WTC11 (cell line): ENCODE results near the gene ABI2. TPM values are rescaled to one million over a fixed set of nuclear protein-coding genes. Genes with fewer than 3 reads are reported as not detected.

Experiments
- ATAC-seq: fragments of 200-7000 bp; cut with Tn5 transposase; 2 replicates; pipeline ENCODE4 v1.10.0; 2021; ENCODE audit warnings: mild to moderate bottlenecking, moderate library complexity
- CTCF ChIA-PET: fragments of 300-600 bp; sonication (Branson Sonifier 250); formaldehyde crosslinking; loops from one replicate; lab custom pipeline; 2021; ENCODE audit warnings: antibody characterized with exemption; lab: Charles Lee
- POLR2A ChIA-PET: fragments of 350-600 bp; sonication (Branson Sonifier 250); formaldehyde crosslinking; loops from one replicate; lab custom pipeline; 2021; ENCODE audit warnings: antibody characterized with exemption; lab: Charles Lee
- DNase-seq: peaks from one replicate; pipeline ENCODE4 v3.0.0; 2021; ENCODE audit warnings: low spot score
- H3K27ac Mint-ChIP-seq: 2 replicates; pipeline ENCODE4 v1.8.0; 2021; ENCODE audit warnings: mixed read lengths
- H3K27me3 Mint-ChIP-seq: 2 replicates; pipeline ENCODE4 v1.8.0; 2021; ENCODE audit warnings: low read depth, mild to moderate bottlenecking, moderate library complexity, mixed read lengths
- H3K36me3 Mint-ChIP-seq: 2 replicates; pipeline ENCODE4 v1.8.0; 2021; ENCODE audit warnings: mixed read lengths
- H3K4me1 Mint-ChIP-seq: 2 replicates; pipeline ENCODE4 v1.8.0; 2022; ENCODE audit warnings: mixed read lengths
- H3K4me3 Mint-ChIP-seq: 2 replicates; pipeline ENCODE4 v1.8.0; 2021; ENCODE audit warnings: mild to moderate bottlenecking, moderate library complexity, mixed read lengths
- H3K9me3 Mint-ChIP-seq: 2 replicates; pipeline ENCODE4 v1.8.0; 2021; ENCODE audit warnings: mixed read lengths
- AFF4 ChIP-seq: sonication (generic); formaldehyde crosslinking; IDR thresholded peaks from 2 replicates; pipeline ENCODE4 v1.8.1; 2023; ENCODE audit warnings: mild to moderate bottlenecking, missing genetic modification reagents, borderline replicate concordance
- ATF3 ChIP-seq: sonication (generic); formaldehyde crosslinking; conservative IDR thresholded peaks from 2 replicates; pipeline ENCODE4 v1.8.1; 2022; ENCODE audit warnings: mild to moderate bottlenecking, missing genetic modification reagents
- ATF6 ChIP-seq: sonication (generic); formaldehyde crosslinking; IDR thresholded peaks from 2 replicates; pipeline ENCODE4 v1.8.1; 2023; ENCODE audit warnings: mild to moderate bottlenecking, missing genetic modification reagents
- E2F1 ChIP-seq: sonication (generic); formaldehyde crosslinking; IDR thresholded peaks from 2 replicates; pipeline ENCODE4 v1.8.0; 2022; ENCODE audit warnings: mild to moderate bottlenecking, missing genetic modification reagents
- FOXK1 ChIP-seq: sonication (generic); formaldehyde crosslinking; IDR thresholded peaks from 2 replicates; pipeline ENCODE4 v1.8.0; 2022; ENCODE audit warnings: mild to moderate bottlenecking, moderate library complexity, missing genetic modification reagents
- IRF1 ChIP-seq: sonication (generic); formaldehyde crosslinking; IDR thresholded peaks from 2 replicates; pipeline ENCODE4 v1.8.0; 2023; ENCODE audit warnings: missing genetic modification reagents
- NFATC4 ChIP-seq: fragments of 250-450 bp; sonication (Bioruptor Pico); IDR thresholded peaks from 2 replicates; pipeline ENCODE4 v1.9.0; 2021; ENCODE audit warnings: mild to moderate bottlenecking
- NFE2L1 ChIP-seq: sonication (generic); formaldehyde crosslinking; IDR thresholded peaks from 2 replicates; pipeline ENCODE4 v1.8.1; 2023; ENCODE audit warnings: missing genetic modification reagents
- NFYB ChIP-seq: sonication (generic); formaldehyde crosslinking; conservative IDR thresholded peaks from 2 replicates; pipeline ENCODE4 v1.8.0; 2022; ENCODE audit warnings: low read depth, missing genetic modification reagents
- OVOL2 ChIP-seq: fragments of 250-450 bp; sonication (Bioruptor Pico); IDR thresholded peaks from 2 replicates; pipeline ENCODE4 v1.9.0; 2021; ENCODE audit warnings: mild to moderate bottlenecking, borderline replicate concordance
- RELA ChIP-seq: sonication (generic); formaldehyde crosslinking; IDR thresholded peaks from 2 replicates; pipeline ENCODE4 v1.8.1; 2022; ENCODE audit warnings: missing genetic modification reagents, mild to moderate bottlenecking, borderline replicate concordance
- RORB ChIP-seq: fragments of 250-450 bp; sonication (Bioruptor Pico); IDR thresholded peaks from 2 replicates; pipeline ENCODE4 v1.9.0; 2021; ENCODE audit warnings: mild to moderate bottlenecking
- SMAD4 ChIP-seq: sonication (generic); formaldehyde crosslinking; IDR thresholded peaks from 2 replicates; pipeline ENCODE4 v1.8.0; 2022; ENCODE audit warnings: mild to moderate bottlenecking, missing genetic modification reagents
- TEAD4 ChIP-seq: sonication (generic); formaldehyde crosslinking; IDR thresholded peaks from 2 replicates; pipeline ENCODE4 v1.8.0; 2022; ENCODE audit warnings: mild to moderate bottlenecking, missing genetic modification reagents
- ZBTB21 ChIP-seq: sonication (generic); formaldehyde crosslinking; IDR thresholded peaks from 2 replicates; pipeline ENCODE4 v1.8.1; 2023; ENCODE audit warnings: mild to moderate bottlenecking, missing genetic modification reagents, borderline replicate concordance
- ZNF121 ChIP-seq: sonication (generic); formaldehyde crosslinking; IDR thresholded peaks from 2 replicates; pipeline ENCODE4 v1.8.0; 2023; ENCODE audit warnings: missing genetic modification reagents
- ZNF263 ChIP-seq: sonication (generic); formaldehyde crosslinking; IDR thresholded peaks from 2 replicates; pipeline ENCODE4 v1.8.1; 2022; ENCODE audit warnings: low read depth, mild to moderate bottlenecking, moderate library complexity, missing genetic modification reagents
- ZNF425 ChIP-seq: fragments of 250-450 bp; sonication (Bioruptor Pico); conservative IDR thresholded peaks from 2 replicates; pipeline ENCODE4 v1.9.0; 2021; ENCODE audit warnings: mild to moderate bottlenecking
- total RNA-seq: library from RNA; stranded (reverse); gene quantifications from 3 replicates; pipeline ENCODE4 v1.2.3, GENCODE V29; 2021

The ABI2 gene
- total RNA-seq, 1 experiment from 2014 or later: 121 TPM

- ATAC-seq (no peak), DNase-seq (no peak)
- H3K27ac Mint-ChIP-seq: no peak overlapping the region
- H3K9me3 Mint-ChIP-seq: peaks cover 6% of the 10 kb centered on the region
- no peak overlapping the region for H3K4me3 Mint-ChIP-seq
- TF ChIP-seq ZNF263 (CRISPR knock-in tag) (no peak), ZNF425 (CRISPR knock-in tag) (no peak), OVOL2 (CRISPR knock-in tag) (no peak), ATF6 (CRISPR knock-in tag) (no peak), NFE2L1 (CRISPR knock-in tag) (no peak), SMAD4 (CRISPR knock-in tag) (no peak), ZNF121 (CRISPR knock-in tag) (no peak), NFYB (CRISPR knock-in tag) (no peak), RELA (CRISPR knock-in tag) (no peak), TEAD4 (CRISPR knock-in tag) (no peak), ATF3 (CRISPR knock-in tag) (no peak), IRF1 (CRISPR knock-in tag) (no peak), ZBTB21 (CRISPR knock-in tag) (no peak), RORB (CRISPR knock-in tag) (no peak), NFATC4 (CRISPR knock-in tag) (no peak), AFF4 (CRISPR knock-in tag) (no peak), FOXK1 (CRISPR knock-in tag) (no peak), E2F1 (CRISPR knock-in tag) (no peak)
- ChIA-PET CTCF (no interaction called here), POLR2A (no interaction called here)
- H3K36me3 Mint-ChIP-seq: peaks cover 44% of the 10 kb centered on the region
- H3K4me1 Mint-ChIP-seq: peaks cover 6% of the 10 kb centered on the region
- no peaks in the 10 kb centered on the region for H3K27me3 Mint-ChIP-seq
These were observed 72.8 kb downstream of the ABI2 start for GRCh38 chr2:203400805-203401585.
